BLaER1 treated with 17β-estradiol and CSF1 and Interleukin-3, amounts not matched to agents 10 nM and 100 nM (cell line): ENCODE results near the gene IL4R.
"Not testable (repeated sequence)": the region's sequence is repeated elsewhere in the genome, so short reads cannot be mapped to it uniquely, and the experiment has no call there.

Experiments used
- H3K27ac ChIP-seq, 11 experiments: shearing (Covaris generic); formaldehyde crosslinking; 2 replicates each; pipeline ENCODE4 v1.8.1; 2022
- H3K27me3 ChIP-seq, 11 experiments: shearing (Covaris generic); formaldehyde crosslinking; 2 replicates each; pipeline ENCODE4 v1.8.1; 2022
- H3K36me3 ChIP-seq, 11 experiments: shearing (Covaris generic); formaldehyde crosslinking; 2 replicates each; pipeline ENCODE4 v1.8.1; 2022
- H3K4me1 ChIP-seq, 10 experiments: shearing (Covaris generic); formaldehyde crosslinking; 2 replicates each; pipeline ENCODE4 v1.8.1; 2022
- H3K4me2 ChIP-seq, 11 experiments: shearing (Covaris generic); formaldehyde crosslinking; 2 replicates each; pipeline ENCODE4 v1.8.1; 2022
- H3K4me3 ChIP-seq, 10 experiments: shearing (Covaris generic); formaldehyde crosslinking; 2 replicates each; pipeline ENCODE4 v1.8.1; 2022
- H3K9ac ChIP-seq, 11 experiments: shearing (Covaris generic); formaldehyde crosslinking; 2 replicates each; pipeline ENCODE4 v1.8.1; 2022
- H3K9me3 ChIP-seq, 11 experiments: shearing (Covaris generic); formaldehyde crosslinking; replicated peaks in 1 of 11; 2 replicates each; pipeline ENCODE4 v1.8.1; 2022
- H4K20me1 ChIP-seq, 11 experiments: shearing (Covaris generic); formaldehyde crosslinking; 2 replicates each; pipeline ENCODE4 v1.8.1; 2022
- Cebpa-rat ChIP-seq, 11 experiments: shearing (Covaris generic); IDR thresholded peaks; 2 replicates each; pipeline ENCODE4 v1.8.1; 2022

Gene IL4R

DNA sequence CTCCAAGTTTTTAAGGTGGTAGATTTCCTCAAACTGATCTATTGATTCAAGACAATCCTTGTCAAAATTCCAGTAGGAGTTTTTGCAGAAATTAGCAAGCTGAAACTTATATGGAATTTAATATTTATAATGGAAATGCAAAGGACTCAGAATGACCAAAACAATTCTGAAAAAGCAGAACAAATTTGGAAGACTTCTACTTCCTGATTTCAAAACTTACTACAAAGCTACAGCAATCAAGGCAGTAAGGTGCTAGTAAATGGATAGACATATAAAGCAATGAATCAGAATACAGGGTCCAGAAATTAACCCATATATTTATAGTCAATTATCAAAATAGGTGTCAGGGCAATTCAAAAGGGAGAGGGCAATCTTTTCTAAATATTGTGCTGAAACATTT is 76.4 kb downstream of the IL4R start:
- H3K36me3 ChIP-seq, result no peaks in the 10 kb centered on the region
- H3K4me3 ChIP-seq, result no peak overlapping the region
- TF ChIP-seq Cebpa-rat (IDR thresholded peaks at IDR 0.05), result no peak
- H3K4me1 ChIP-seq, result peaks cover 0 to 64% (median 1%) of the 10 kb centered on the region in 10 experiments; a peak in 8 of 20 replicates
- peaks cover 59 to 85% (median 75%) of the 10 kb centered on the region in 11 experiments for H3K9me3 ChIP-seq
- no peaks in the 10 kb centered on the region for H3K27me3 ChIP-seq
- peak overlapping the region in 4 of 11 experiments; percentile 49 to 80 (median 73); a peak in 7 of 22 replicates for H3K27ac ChIP-seq
- H3K9ac ChIP-seq, result peak overlapping the region in 1 of 11 experiments; percentile 50; a peak in 1 of 22 replicates
- peak overlapping the region in 3 of 11 experiments; percentile 25 to 86 (median 53); a peak in 5 of 22 replicates for H3K4me2 ChIP-seq
- no peaks in the 10 kb centered on the region for H4K20me1 ChIP-seq

DNA sequence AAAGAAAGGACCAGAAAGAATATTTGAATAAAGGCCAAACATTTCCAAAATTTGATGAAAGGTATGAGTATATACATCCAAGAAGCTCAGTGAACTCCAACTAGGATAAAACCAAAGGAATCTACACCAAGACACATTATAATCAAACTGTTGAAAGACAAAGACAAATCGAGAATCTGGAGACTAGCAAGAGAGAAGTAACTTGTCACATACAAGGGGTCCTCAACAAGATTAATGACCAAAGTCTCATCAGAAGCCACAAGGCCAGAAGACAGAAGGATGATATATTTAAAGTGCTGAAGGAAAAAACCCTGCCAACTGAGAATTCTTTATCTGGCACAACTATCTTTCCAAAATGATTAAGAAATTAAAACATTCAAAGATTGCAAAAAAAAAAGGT is 78.9 kb downstream of the IL4R start:
- Histone ChIP-seq H3K27ac (no peak overlapping the region), H3K36me3 (no peaks in the 10 kb centered on the region), H3K27me3 (no peaks in the 10 kb centered on the region), H3K4me3 (no peak overlapping the region), H3K9me3 (peaks cover 70 to 88% (median 83%) of the 10 kb centered on the region in 11 experiments), H4K20me1 (no peaks in the 10 kb centered on the region), H3K4me1 (peaks cover 4 to 51% (median 8%) of the 10 kb centered on the region in 10 experiments; a peak in 14 of 20 replicates), H3K9ac (no peak overlapping the region), H3K4me2 (no peak overlapping the region)
- no peak for TF ChIP-seq Cebpa-rat (IDR thresholded peaks at IDR 0.05)

- Histone ChIP-seq H3K4me1 (peaks cover 22 to 51% (median 26%) of the 10 kb centered on the region in 10 experiments), H3K27ac (no peak overlapping the region), H3K9me3 (peaks cover 58 to 75% (median 68%) of the 10 kb centered on the region in 11 experiments), H3K9ac (no peak overlapping the region), H4K20me1 (no peaks in the 10 kb centered on the region), H3K4me3 (no peak overlapping the region), H3K27me3 (no peaks in the 10 kb centered on the region), H3K36me3 (no peaks in the 10 kb centered on the region), H3K4me2 (no peak overlapping the region)
- no peak for TF ChIP-seq Cebpa-rat (IDR thresholded peaks at IDR 0.05)
These were observed 80.7 kb downstream of the IL4R start for GRCh38 chr16:27394516-27394915.

GRCh38 chr16:27398341-27398893 is 84.6 kb downstream of the IL4R start:
- Histone ChIP-seq H3K27ac (peak overlapping the region; percentile 52 to 85 (median 68); a peak in 21 of 22 replicates), H3K4me1 (peaks cover 60 to 69% (median 64%) of the 10 kb centered on the region in 10 experiments), H3K4me2 (peak overlapping the region; percentile 83 to 97 (median 94)), H3K9ac (peak overlapping the region in 6 of 11 experiments; percentile 5 to 64 (median 38); a peak in 9 of 22 replicates), H3K9me3 (peaks cover 25 to 38% (median 35%) of the 10 kb centered on the region in 11 experiments)
- not testable (repeated sequence) for H4K20me1 ChIP-seq, H3K4me3 ChIP-seq, H3K36me3 ChIP-seq, H3K27me3 ChIP-seq

GRCh38 chr16:27398894-27399853 is 85.4 kb downstream of the IL4R start:
- Histone ChIP-seq H3K4me2 (peak overlapping the region; percentile 83 to 97 (median 94)), H3K27ac (peak overlapping the region; percentile 52 to 85 (median 68); a peak in 21 of 22 replicates), H3K4me3 (peak overlapping the region in 2 of 10 experiments; percentile 18 to 36; a peak in 3 of 20 replicates), H3K4me1 (peaks cover 68 to 76% (median 72%) of the 10 kb centered on the region in 10 experiments), H3K9me3 (peaks cover 17 to 30% (median 28%) of the 10 kb centered on the region in 11 experiments), H4K20me1 (peaks cover 0 to 7% (median 0%) of the 10 kb centered on the region in 11 experiments; a peak in 4 of 22 replicates), H3K36me3 (no peaks in the 10 kb centered on the region), H3K9ac (peak overlapping the region in 7 of 11 experiments; percentile 5 to 68 (median 59); a peak in 12 of 22 replicates), H3K27me3 (peaks cover 0 to 16% (median 0%) of the 10 kb centered on the region in 11 experiments; a peak in 6 of 22 replicates)
- no peak for TF ChIP-seq Cebpa-rat (IDR thresholded peaks at IDR 0.05)

- H3K4me1 ChIP-seq, result peaks cover 76 to 84% (median 80%) of the 10 kb centered on the region in 10 experiments
- H3K27me3 ChIP-seq, result peaks cover 0 to 17% (median 0%) of the 10 kb centered on the region in 11 experiments; a peak in 6 of 22 replicates
- H3K4me3 ChIP-seq, result 0 out of 20 replicates have a peak overlapping the region, but pooled peaks of 1 of the 10 experiments have one; percentile 2
- no peak for TF ChIP-seq Cebpa-rat (IDR thresholded peaks at IDR 0.05)
- peaks cover 11 to 23% (median 21%) of the 10 kb centered on the region in 11 experiments; a peak in 21 of 22 replicates for H3K9me3 ChIP-seq
- peak overlapping the region; percentile 31 to 85 (median 68); a peak in 15 of 22 replicates for H3K27ac ChIP-seq
- H3K9ac ChIP-seq, result peak overlapping the region in 3 of 11 experiments; percentile 69 to 84 (median 82); a peak in 4 of 22 replicates
- H3K36me3 ChIP-seq, result no peaks in the 10 kb centered on the region
- peak overlapping the region; percentile 83 to 97 (median 94) for H3K4me2 ChIP-seq
- peaks cover 0 to 15% (median 0%) of the 10 kb centered on the region in 11 experiments; a peak in 4 of 22 replicates for H4K20me1 ChIP-seq
These were observed 86.2 kb downstream of the IL4R start for GRCh38 chr16:27399969-27400368.

- Histone ChIP-seq H3K4me1 (peaks cover 86 to 94% (median 90%) of the 10 kb centered on the region in 10 experiments), H3K9ac (peak overlapping the region in 10 of 11 experiments; percentile 47 to 84 (median 62); a peak in 20 of 22 replicates), H3K9me3 (peaks cover 1 to 12% (median 10%) of the 10 kb centered on the region in 11 experiments; a peak in 19 of 22 replicates), H3K27me3 (peaks cover 0 to 17% (median 0%) of the 10 kb centered on the region in 11 experiments; a peak in 6 of 22 replicates), H3K4me2 (peak overlapping the region; percentile 83 to 97 (median 94)), H4K20me1 (peaks cover 0 to 24% (median 0%) of the 10 kb centered on the region in 11 experiments; a peak in 5 of 22 replicates), H3K27ac (peak overlapping the region; percentile 31 to 85 (median 68); a peak in 21 of 22 replicates), H3K4me3 (peak overlapping the region in 4 of 10 experiments; percentile 2 to 75 (median 38); a peak in 5 of 20 replicates), H3K36me3 (no peaks in the 10 kb centered on the region)
- TF ChIP-seq Cebpa-rat (IDR thresholded peaks at IDR 0.05), result no peak
These were observed 87.2 kb downstream of the IL4R start for GRCh38 chr16:27400751-27401620.
